Natural killer cell (primary cell): Measurements from ENCODE around the gene ATXN1. TPM values are rescaled to one million over a fixed set of nuclear protein-coding genes. Genes with fewer than 3 reads are reported as not detected.
"Not testable (repeated sequence)": the region's sequence is repeated elsewhere in the genome, so short reads cannot be mapped to it uniquely, and the experiment has no call there.

Experiments
- ATAC-seq, 3 donors: fragments of 150-1000 bp in 2 of 3; fragments of 200-7000 bp in 1 of 3; cut with Tn5 transposase; 1 replicate in 1 of 3; 2 replicates in 2 of 3; pipeline ENCODE4 v1.10.0; 2021; ENCODE audit warnings: mild to moderate bottlenecking in 2 of 3, moderate library complexity in 2 of 3
- DNase-seq, 2 donors: peaks; one replicate each; pipeline versions ENCODE4 v3.0.0 to v3.0.0-alpha.2; 2013 to 2021; ENCODE audit warnings: mixed read lengths in 1 of 2
- H3K27ac ChIP-seq: one replicate; pipeline ENCODE4 v1.5.1; 2013; ENCODE audit warnings: mild to moderate bottlenecking, low read length
- H3K27me3 ChIP-seq: one replicate; pipeline ENCODE4 v1.6.1; 2013; ENCODE audit warnings: low read length; ENCODE audit not compliant: control insufficient read depth, insufficient read depth
- H3K36me3 ChIP-seq: one replicate; pipeline ENCODE4 v1.6.1; 2013; ENCODE audit warnings: low read length; ENCODE audit not compliant: control insufficient read depth, insufficient read depth
- H3K4me1 ChIP-seq: one replicate; pipeline ENCODE4 v1.6.1; 2013; ENCODE audit warnings: low read length; ENCODE audit not compliant: control insufficient read depth, insufficient read depth
- H3K4me3 ChIP-seq: one replicate; pipeline ENCODE4 v1.5.1; 2013; ENCODE audit warnings: low read length
- H3K9me3 ChIP-seq: one replicate; pipeline ENCODE4 v1.6.1; 2013; ENCODE audit warnings: low read length; ENCODE audit not compliant: control insufficient read depth, insufficient read depth
- H3K27ac Mint-ChIP-seq, 2 donors: one replicate each; pipeline ENCODE4 v1.8.0; 2022; ENCODE audit warnings: mild to moderate bottlenecking in 2 of 2, mixed read lengths in 2 of 2, moderate library complexity in 1 of 2
- H3K27me3 Mint-ChIP-seq, 2 donors: one replicate each; pipeline ENCODE4 v1.8.0; 2022; ENCODE audit warnings: low read depth in 2 of 2, mixed read lengths in 2 of 2
- H3K36me3 Mint-ChIP-seq: one replicate; pipeline ENCODE4 v1.8.0; 2022; ENCODE audit warnings: mixed read lengths
- H3K4me1 Mint-ChIP-seq, 2 donors: one replicate each; pipeline ENCODE4 v1.8.0; 2022; ENCODE audit warnings: mixed read lengths in 2 of 2
- H3K4me3 Mint-ChIP-seq: one replicate; pipeline ENCODE4 v1.8.0; 2022; ENCODE audit warnings: mild to moderate bottlenecking, moderate library complexity, mixed read lengths
- H3K9me3 Mint-ChIP-seq, 2 donors: one replicate each; pipeline ENCODE4 v1.8.0; 2022; ENCODE audit warnings: mixed read lengths in 2 of 2
- WGBS: methylation state at CpG from one replicate; pipeline ENCODE4 v1.1.7; 2013; ENCODE audit warnings: missing lambda C conversion rate; ENCODE audit not compliant: insufficient coverage; 5-methylcytosine and 5-hydroxymethylcytosine counted together
- intact Hi-C: fragments of 100-400 bp; cut with micrococcal nuclease; formaldehyde crosslinking; loops from one replicate; pipeline ENCODE4 v1.14.2; 2022
- total RNA-seq, 4 donors: library from RNA; stranded (reverse); fragments of 120-200 nt in 1 of 4; gene quantifications; one replicate each; pipeline versions ENCODE4 v1.2.3 to v1.2.4, GENCODE V29; 2013 to 2022
- TF ChIP-seq, protein P1 (sequence below): fragments of 200-600 bp; IDR thresholded peaks from one replicate; pipeline ENCODE4 v1.8.0; 2022; ENCODE audit warnings: antibody characterized with exemption

The ATXN1 gene
- total RNA-seq, 3 donors from 2014 or later (not counting 1 experiment from before 2014, with no cell fraction given), result 90.4 to 120 (median 97.9) TPM

DNA sequence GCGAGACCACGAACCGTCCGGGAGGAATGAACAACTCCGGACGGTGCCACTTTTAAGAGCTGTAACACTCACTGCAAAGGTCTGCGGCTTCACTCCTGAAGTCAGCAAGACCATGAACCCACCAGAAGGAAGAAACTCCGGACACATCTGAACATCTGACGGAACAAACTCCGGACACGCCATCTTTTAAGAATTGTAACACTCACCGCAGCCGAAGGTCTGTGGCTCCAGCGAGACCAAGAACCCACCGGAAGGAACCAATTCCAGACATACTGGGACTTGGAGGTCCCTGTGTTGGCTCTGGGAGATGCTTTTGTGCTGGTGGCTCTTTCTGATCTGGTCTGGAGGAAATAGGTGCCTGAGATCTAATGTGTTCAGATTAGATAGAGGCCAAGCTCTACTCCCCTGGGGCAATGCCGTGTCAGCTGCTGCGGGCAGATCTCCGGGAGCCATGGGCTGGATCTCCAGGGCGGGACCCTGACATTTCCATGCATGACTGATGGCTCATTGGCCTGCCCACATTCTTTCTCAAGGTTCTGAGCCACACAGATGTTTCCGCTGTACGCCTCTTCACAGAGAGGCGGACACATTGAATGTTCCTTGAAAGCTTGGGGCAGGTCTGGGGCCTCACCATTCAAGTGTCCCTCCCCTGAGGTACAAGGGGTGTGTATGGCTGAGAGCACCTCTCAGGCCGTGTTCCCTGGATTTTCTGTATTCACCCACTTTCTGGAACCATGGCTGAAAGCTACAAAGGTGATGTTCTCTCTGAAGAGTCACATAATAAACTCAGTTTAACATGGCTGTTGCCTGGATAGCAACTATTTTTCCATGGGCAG, 493.6 kb downstream of the ATXN1 start:
- peaks cover 0 to 10% of the 10 kb centered on the region in 2 donors for H3K27me3 Mint-ChIP-seq
- ATAC-seq (no peak), DNase-seq (no peak)
- intact Hi-C loops, result no loop called here
- H3K4me1 ChIP-seq, result peaks cover 4% of the 10 kb centered on the region
- H3K4me1 Mint-ChIP-seq, result no peaks in the 10 kb centered on the region
- H3K27ac Mint-ChIP-seq, result no peak overlapping the region
- no peak overlapping the region for H3K4me3 Mint-ChIP-seq
- no peak overlapping the region for H3K27ac ChIP-seq
- H3K36me3 Mint-ChIP-seq, result no peaks in the 10 kb centered on the region
- 91% methylated on average over 23 of the region's 23 CpGs for WGBS
- H3K27me3 ChIP-seq, result no peaks in the 10 kb centered on the region
- no peaks in the 10 kb centered on the region for H3K9me3 ChIP-seq
- H3K4me3 ChIP-seq, result no peak overlapping the region
- H3K9me3 Mint-ChIP-seq, result no peaks in the 10 kb centered on the region
- TF ChIP-seq, protein P1, sequence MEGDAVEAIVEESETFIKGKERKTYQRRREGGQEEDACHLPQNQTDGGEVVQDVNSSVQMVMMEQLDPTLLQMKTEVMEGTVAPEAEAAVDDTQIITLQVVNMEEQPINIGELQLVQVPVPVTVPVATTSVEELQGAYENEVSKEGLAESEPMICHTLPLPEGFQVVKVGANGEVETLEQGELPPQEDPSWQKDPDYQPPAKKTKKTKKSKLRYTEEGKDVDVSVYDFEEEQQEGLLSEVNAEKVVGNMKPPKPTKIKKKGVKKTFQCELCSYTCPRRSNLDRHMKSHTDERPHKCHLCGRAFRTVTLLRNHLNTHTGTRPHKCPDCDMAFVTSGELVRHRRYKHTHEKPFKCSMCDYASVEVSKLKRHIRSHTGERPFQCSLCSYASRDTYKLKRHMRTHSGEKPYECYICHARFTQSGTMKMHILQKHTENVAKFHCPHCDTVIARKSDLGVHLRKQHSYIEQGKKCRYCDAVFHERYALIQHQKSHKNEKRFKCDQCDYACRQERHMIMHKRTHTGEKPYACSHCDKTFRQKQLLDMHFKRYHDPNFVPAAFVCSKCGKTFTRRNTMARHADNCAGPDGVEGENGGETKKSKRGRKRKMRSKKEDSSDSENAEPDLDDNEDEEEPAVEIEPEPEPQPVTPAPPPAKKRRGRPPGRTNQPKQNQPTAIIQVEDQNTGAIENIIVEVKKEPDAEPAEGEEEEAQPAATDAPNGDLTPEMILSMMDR, result no peak
- H3K36me3 ChIP-seq, result no peaks in the 10 kb centered on the region

DNA sequence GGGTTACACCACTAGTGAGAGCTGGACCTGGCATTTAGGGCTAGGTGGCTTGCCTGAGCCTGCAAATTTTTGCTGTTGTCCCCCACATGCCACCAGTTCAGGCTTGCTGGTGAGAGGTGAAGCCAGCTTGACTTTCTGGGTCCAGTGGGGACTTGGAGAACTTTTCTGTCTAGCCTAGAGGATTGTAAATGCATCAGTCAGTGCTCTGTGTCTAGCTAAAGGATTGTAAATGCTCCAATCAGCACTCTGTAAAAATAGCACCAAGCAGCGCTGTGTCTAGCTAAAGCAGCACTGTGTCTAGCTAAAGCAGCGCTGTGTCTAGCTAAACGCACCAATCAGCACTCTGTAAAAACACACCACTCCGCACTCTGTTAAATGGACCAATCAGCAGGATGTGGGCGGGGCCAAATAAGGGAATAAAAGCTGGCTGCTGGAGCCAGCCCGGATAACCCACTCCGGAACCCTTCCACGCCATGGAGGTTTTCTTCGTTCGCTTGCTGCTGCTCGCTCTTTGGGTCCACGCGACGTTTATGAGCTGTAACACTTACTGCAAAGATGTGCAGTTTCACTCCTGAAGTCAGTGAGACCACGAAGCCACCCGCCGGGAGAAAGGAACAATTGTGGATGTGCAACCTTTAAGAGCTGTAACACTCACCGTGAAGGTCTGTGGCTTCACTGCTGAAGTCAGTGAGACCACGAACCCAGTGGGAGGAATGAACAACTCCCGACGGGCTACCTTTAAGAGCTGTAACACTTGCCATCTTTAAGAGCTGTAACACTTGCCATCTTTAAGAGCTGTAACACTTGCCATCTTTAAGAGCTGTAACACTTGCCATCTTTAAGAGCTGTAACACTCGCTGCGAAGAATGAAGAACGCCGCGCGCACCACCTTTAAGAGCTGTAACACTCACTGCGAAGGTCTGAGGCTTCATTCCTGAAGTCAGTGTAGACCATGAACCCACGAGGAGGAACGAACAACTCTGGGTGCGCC, 495.6 kb downstream of the ATXN1 start:
- TF ChIP-seq, protein P1, result no peak
- no peak overlapping the region for H3K27ac ChIP-seq
- H3K27me3 Mint-ChIP-seq, result peaks cover 0 to 10% of the 10 kb centered on the region in 2 donors

DNA sequence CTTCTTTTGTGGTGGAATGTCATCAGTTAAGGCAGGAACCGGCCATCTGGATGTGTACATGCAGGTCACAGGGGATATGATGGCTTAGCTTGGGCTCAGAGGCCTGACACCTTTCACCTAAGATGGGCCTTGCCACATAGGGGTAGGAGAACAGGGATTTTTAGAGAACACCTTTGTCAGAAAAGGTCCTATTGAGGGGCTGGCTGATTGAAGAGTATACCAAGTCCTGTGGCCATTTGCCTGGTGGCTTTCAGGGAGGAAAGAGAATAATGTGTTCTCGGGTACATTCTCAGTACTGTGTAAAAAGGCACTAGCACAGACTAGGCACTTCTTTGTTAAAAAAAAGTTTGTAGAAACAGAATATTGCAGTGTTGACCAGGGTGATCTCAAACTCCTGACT, 496.5 kb downstream of the ATXN1 start:
- H3K9me3 ChIP-seq, result no peaks in the 10 kb centered on the region
- intact Hi-C loops, result no loop called here
- TF ChIP-seq, protein P1, result no peak
- 96% methylated on average over 2 of the region's 2 CpGs for WGBS
- peaks cover 4% of the 10 kb centered on the region for H3K4me1 ChIP-seq
- Mint-ChIP-seq H3K9me3 (no peaks in the 10 kb centered on the region), H3K27me3 (peaks cover 0 to 7% of the 10 kb centered on the region in 2 donors), H3K4me3 (no peak overlapping the region), H3K27ac (no peak overlapping the region), H3K4me1 (no peaks in the 10 kb centered on the region), H3K36me3 (no peaks in the 10 kb centered on the region)
- H3K27me3 ChIP-seq, result no peaks in the 10 kb centered on the region
- no peaks in the 10 kb centered on the region for H3K36me3 ChIP-seq
- no peak overlapping the region for H3K27ac ChIP-seq
- H3K4me3 ChIP-seq, result no peak overlapping the region
- DNase-seq, result no peak
- no peak for ATAC-seq

More for the DNA sequence above, 495.6 kb downstream of the ATXN1 start:
- peak in 1 of 3 donors; percentile 8 for ATAC-seq
- H3K27me3 ChIP-seq, result no peaks in the 10 kb centered on the region
- intact Hi-C loops, result no loop called here
- peaks cover 4% of the 10 kb centered on the region for H3K4me1 ChIP-seq
- DNase-seq, result no peak
- Mint-ChIP-seq H3K27ac (no peak overlapping the region), H3K4me3 (no peak overlapping the region), H3K9me3 (no peaks in the 10 kb centered on the region), H3K36me3 (no peaks in the 10 kb centered on the region), H3K4me1 (no peaks in the 10 kb centered on the region)
- no peak overlapping the region for H3K4me3 ChIP-seq
- no peaks in the 10 kb centered on the region for H3K9me3 ChIP-seq
- no peaks in the 10 kb centered on the region for H3K36me3 ChIP-seq
- 89% methylated on average over 31 of the region's 31 CpGs for WGBS

DNA sequence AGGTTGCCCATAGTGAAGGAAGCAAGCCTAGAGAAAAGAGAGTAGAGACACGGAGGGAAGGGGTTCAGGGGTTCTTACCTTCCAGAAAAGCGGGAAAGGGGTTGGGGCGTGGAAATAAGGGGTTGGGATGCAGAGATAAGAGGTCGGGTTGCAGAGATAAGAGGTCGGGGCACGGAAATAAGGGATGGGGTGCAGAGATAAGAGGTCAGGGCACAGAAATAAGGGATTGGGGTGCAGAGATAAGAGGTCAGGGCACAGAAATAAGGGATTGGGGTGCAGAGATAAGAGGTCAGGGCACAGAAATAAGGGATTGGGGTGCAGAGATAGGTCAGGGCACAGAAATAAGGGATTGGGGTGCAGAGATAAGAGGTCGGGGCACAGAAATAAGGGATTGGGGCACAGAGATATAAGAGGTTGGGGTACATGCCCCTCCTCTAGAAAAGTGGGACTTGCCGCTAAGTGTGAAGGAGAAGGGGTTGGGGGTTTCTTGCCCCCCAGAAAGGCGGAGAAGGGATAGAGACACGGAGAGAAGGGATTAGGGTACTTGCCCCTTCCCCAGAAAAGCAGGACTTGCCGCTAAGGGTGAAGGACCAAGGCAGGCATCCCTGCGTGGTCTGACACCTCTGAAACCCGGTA, 497.7 kb downstream of the ATXN1 start:
- H3K36me3 ChIP-seq, H3K4me1 Mint-ChIP-seq, H3K9me3 Mint-ChIP-seq, ATAC-seq, H3K27ac ChIP-seq, H3K9me3 ChIP-seq, H3K4me1 ChIP-seq, DNase-seq, H3K36me3 Mint-ChIP-seq, H3K4me3 Mint-ChIP-seq, H3K27ac Mint-ChIP-seq, H3K27me3 ChIP-seq, H3K27me3 Mint-ChIP-seq, intact Hi-C loops, H3K4me3 ChIP-seq: not testable (repeated sequence)
- 84% methylated on average over 13 of the region's 13 CpGs for WGBS

DNA sequence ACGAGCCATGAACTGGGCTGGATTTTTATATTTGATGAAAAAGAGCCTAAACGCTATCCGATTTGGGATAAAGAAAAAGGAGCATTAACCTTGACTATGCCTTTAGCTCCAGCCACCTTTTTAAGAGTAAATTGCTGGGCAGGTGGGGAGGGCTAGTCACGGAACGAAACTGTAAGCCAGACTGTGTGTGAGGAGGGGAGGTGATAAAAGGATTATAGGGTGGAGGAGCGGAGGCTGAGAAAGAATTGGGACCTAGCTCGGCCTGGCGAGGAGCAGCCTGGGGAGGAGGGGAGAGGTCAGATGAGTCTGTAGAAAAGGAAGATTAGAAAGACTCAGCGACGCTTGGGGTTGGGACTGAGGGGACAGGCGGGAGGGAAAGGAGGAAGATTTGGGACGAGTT, 498.5 kb downstream of the ATXN1 start:
- H3K9me3 ChIP-seq, H3K4me3 Mint-ChIP-seq, H3K27ac Mint-ChIP-seq, H3K4me3 ChIP-seq, H3K9me3 Mint-ChIP-seq, DNase-seq, H3K4me1 ChIP-seq, H3K4me1 Mint-ChIP-seq, H3K36me3 ChIP-seq, H3K27me3 ChIP-seq, intact Hi-C loops, H3K36me3 Mint-ChIP-seq, ATAC-seq, H3K27ac ChIP-seq: not testable (repeated sequence)
- peaks cover 6 to 10% of the 10 kb centered on the region in 2 donors for H3K27me3 Mint-ChIP-seq
- 92% methylated on average over 9 of the region's 12 CpGs for WGBS
